HFF-Myc (cell line): ENCODE data around the gene TTLL3.

ENCODE experiments used
- DNase-seq: peaks from one replicate; pipeline ENCODE4 v3.0.0-alpha.2; 2011; ENCODE audit warnings: low read depth; ENCODE audit errors: extremely low read depth
- H3K4me3 ChIP-seq: replicated peaks from 2 replicates; pipeline ENCODE4 v1.5.1; 2011; ENCODE audit warnings: low read depth, mild to moderate bottlenecking, control low read depth, low read length
- CTCF ChIP-seq: IDR thresholded peaks from 2 replicates; pipeline ENCODE4 v1.5.1; 2012; ENCODE audit warnings: mild to moderate bottlenecking, low read depth, low read length, control low read depth; ENCODE audit errors: missing control alignments

The TTLL3 gene

DNA sequence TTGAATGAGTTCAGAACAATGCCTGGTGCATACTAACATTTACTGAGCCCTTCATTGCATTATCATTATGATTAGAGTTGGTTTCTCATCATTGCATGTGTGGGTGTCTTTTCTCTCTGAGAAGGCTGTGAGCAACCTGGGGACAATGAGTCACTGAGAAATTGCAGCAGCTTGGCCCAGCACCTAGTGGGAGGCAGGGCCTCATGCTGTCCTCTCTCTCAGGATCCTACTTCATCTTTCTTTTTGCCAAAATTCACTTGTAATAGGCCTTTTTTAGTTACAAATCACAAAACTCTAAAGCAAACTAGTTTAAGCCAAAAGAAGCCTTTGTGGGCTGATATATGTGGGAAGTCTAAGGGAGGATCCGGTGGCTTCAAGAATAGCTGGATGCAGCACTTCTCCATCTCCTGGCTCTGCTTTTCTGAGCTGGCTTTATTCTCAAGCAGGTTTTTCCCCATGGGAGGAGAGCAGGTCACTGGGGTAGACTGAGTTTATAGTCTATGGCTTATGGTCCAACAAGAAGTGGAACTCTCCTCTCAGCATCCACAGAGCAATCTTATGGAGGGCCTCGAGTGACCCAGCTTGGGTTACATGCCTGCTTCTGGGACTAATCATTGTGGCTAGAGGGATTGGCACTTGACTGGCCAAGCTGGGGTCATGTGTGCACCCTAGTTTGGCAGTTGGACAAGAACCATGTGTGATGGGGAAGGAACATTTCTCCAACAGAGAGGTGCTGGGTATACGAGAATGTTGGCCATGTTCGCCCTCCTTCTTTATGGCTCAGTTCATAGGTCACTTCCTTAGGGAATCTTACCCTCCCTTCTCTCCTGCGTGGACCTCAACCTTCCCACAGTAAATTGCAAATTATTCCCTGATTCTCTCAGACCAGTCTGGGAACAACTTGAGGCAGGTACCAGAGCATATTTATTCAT is 31.7 kb upstream of the TTLL3 start:
- no peak overlapping the region for H3K4me3 ChIP-seq
- no peak for TF ChIP-seq CTCF
- no peak for DNase-seq

DNA sequence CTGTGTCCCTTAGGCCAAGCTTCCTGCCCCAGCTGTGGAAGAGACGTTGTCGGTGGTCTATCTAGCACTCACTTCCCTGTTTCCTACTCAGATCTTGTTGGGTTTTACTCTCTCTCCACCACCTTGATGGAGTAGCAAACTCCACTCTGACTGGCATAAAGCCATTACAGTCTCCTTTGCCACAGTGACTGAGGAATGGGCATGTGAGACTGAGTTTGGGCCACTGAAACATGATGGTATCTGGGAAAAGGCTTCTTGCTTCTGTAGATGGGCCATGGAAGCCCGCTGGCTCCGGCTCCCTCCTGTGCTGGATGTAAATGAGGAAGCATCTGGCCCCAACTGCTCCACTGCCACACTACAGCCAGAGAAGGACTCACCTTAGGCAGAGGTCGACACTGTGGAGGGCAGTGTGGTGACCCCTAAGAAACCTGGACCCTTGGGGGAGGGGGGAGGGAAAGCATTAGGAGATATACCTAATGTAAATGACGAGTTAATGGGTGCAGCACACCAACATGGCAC is 30.9 kb upstream of the TTLL3 start:
- no peak for DNase-seq
- TF ChIP-seq CTCF = no peak

GRCh38 chr3:9779721-9780457 is 30.2 kb upstream of the TTLL3 start:
- DNase-seq = no peak

More for the DNA sequence above, 30.9 kb upstream of the TTLL3 start:
- no peak overlapping the region for H3K4me3 ChIP-seq

GRCh38 chr3:9780458-9780812 is 29.6 kb upstream of the TTLL3 start:
- no peak for TF ChIP-seq CTCF
- no peak for DNase-seq
- H3K4me3 ChIP-seq = no peak overlapping the region

More at GRCh38 chr3:9779721-9780457, 30.2 kb upstream of the TTLL3 start:
- H3K4me3 ChIP-seq = no peak overlapping the region
- no peak for TF ChIP-seq CTCF

GRCh38 chr3:9780910-9781309 is 29.2 kb upstream of the TTLL3 start:
- H3K4me3 ChIP-seq = no peak overlapping the region
- TF ChIP-seq CTCF = no peak
- DNase-seq = no peak

- no peak overlapping the region for H3K4me3 ChIP-seq
- TF ChIP-seq CTCF = no peak
- DNase-seq = no peak
These were observed 28.5 kb upstream of the TTLL3 start for GRCh38 chr3:9781551-9781950.
